A673 (cell line): ENCODE results near the gene RHOBTB1. TPM values are rescaled to one million over a fixed set of nuclear protein-coding genes. Genes with fewer than 3 reads are reported as not detected.

Experiments
- BruUV-seq: library from RNA; stranded (reverse); fragments of 400-500 nt; replicated peaks from 2 replicates; lab custom pipeline; 2021; lab: Mats Ljungman, UMichigan
- CTCF ChIA-PET: fragments of 300-600 bp; sonication (Branson Sonifier 250); formaldehyde crosslinking; loops from one replicate; lab custom pipeline; 2022; ENCODE audit warnings: antibody characterized with exemption; lab: Charles Lee
- POLR2A ChIA-PET: fragments of 300-600 bp; sonication (Branson Sonifier 250); formaldehyde crosslinking; loops from one replicate; lab custom pipeline; 2022; ENCODE audit warnings: antibody characterized with exemption; ENCODE audit not compliant: low non-redundant PET; lab: Charles Lee
- DNase-seq: peaks from one replicate; pipeline ENCODE4 v3.0.0-alpha.2; 2015; ENCODE audit warnings: low spot score
- H3K27ac ChIP-seq: fragments of 200-600 bp; sonication (generic); 2 replicates; pipeline ENCODE4 v1.5.1; 2016; ENCODE audit warnings: mixed run types, low read depth, mild to moderate bottlenecking, mixed read lengths, antibody characterized with exemption, low read length; ENCODE audit not compliant: poor library complexity, severe bottlenecking
- H3K27me3 ChIP-seq: fragments of 200-600 bp; sonication (generic); replicated peaks from 2 replicates; pipeline ENCODE4 v1.6.1; 2017; ENCODE audit warnings: mixed run types, low read depth, mild to moderate bottlenecking, mixed read lengths, antibody characterized with exemption, low read length; ENCODE audit not compliant: insufficient read depth, poor library complexity
- H3K36me3 ChIP-seq: fragments of 200-600 bp; sonication (generic); 2 replicates; pipeline ENCODE4 v1.6.1; 2016; ENCODE audit warnings: mixed run types, mild to moderate bottlenecking, mixed read lengths, antibody characterized with exemption, low read length; ENCODE audit not compliant: insufficient read depth, poor library complexity, severe bottlenecking
- H3K4me1 ChIP-seq: fragments of 200-600 bp; sonication (generic); 2 replicates; pipeline ENCODE4 v1.6.1; 2017; ENCODE audit warnings: mixed run types, mild to moderate bottlenecking, mixed read lengths, antibody characterized with exemption, low read length; ENCODE audit not compliant: insufficient read depth, poor library complexity, severe bottlenecking
- H3K4me3 ChIP-seq: fragments of 200-600 bp; sonication (generic); 2 replicates; pipeline ENCODE4 v1.5.1; 2016; ENCODE audit warnings: low read depth, mixed run types, mild to moderate bottlenecking, mixed read lengths, low read length; ENCODE audit not compliant: poor library complexity, severe bottlenecking
- H3K9me3 ChIP-seq: fragments of 200-600 bp; sonication (generic); 2 replicates; pipeline ENCODE4 v1.6.1; 2016; ENCODE audit warnings: mixed run types, low read depth, mild to moderate bottlenecking, mixed read lengths, antibody characterized with exemption, low read length; ENCODE audit not compliant: poor library complexity, severe bottlenecking
- CTCF ChIP-seq: fragments of 300-800, 200-600 bp; sonication (generic); conservative IDR thresholded peaks from 2 replicates; pipeline ENCODE4 v1.5.1; 2017; ENCODE audit warnings: low read depth, mild to moderate bottlenecking, antibody characterized with exemption, low read length, moderate library complexity, mixed read lengths
- EZH2 ChIP-seq: fragments of 200-600 bp; sonication (generic); IDR thresholded peaks from 2 replicates; pipeline ENCODE4 v1.6.1; 2017; ENCODE audit warnings: borderline replicate concordance, low read depth, mild to moderate bottlenecking, mixed read lengths, antibody characterized with exemption, low read length; ENCODE audit not compliant: poor library complexity, severe bottlenecking
- intact Hi-C: fragments of 100-400 bp; cut with micrococcal nuclease; formaldehyde crosslinking; loops from one replicate; pipeline ENCODE4 v1.10.0; 2022; ENCODE audit not compliant: unreplicated experiment
- total RNA-seq: library from RNA; stranded (reverse); gene quantifications from 2 replicates; pipeline ENCODE4 v1.2.3, GENCODE V29; 2021

Gene RHOBTB1
- total RNA-seq, 1 experiment from 2014 or later = 5.2 TPM

DNA sequence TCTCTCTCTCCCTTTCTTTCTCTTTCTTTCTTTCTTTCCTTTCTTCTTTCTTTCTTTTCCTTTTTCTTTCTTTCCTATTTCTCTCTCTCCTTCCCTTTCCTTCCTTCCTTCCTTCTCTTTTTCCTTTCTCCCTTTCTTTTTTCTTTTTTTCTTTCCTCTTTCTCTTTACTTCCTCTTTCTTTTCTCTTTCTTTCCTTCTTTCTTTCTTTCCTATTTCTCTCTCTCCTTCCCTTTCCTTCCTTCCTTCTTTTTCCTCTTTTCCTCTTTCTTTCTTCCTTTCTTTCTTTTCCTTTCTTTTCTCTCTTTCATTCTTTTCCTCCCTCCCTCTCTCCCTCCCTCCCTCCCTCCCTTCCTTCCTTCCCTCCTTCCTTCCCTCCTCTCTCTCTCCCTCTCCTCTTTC is 81.5 kb downstream of the RHOBTB1 start:
- TF ChIP-seq CTCF (no peak), EZH2 (no peak)
- Histone ChIP-seq H3K4me1 (no peaks in the 10 kb centered on the region), H3K4me3 (no peak overlapping the region), H3K27me3 (no peaks in the 10 kb centered on the region), H3K27ac (no peak overlapping the region), H3K9me3 (no peaks in the 10 kb centered on the region), H3K36me3 (no peaks in the 10 kb centered on the region)
- ChIA-PET POLR2A (no interaction called here), CTCF (no interaction called here)
- intact Hi-C loops = no loop called here
- no TSS peak for BruUV-seq
- DNase-seq = no peak

DNA sequence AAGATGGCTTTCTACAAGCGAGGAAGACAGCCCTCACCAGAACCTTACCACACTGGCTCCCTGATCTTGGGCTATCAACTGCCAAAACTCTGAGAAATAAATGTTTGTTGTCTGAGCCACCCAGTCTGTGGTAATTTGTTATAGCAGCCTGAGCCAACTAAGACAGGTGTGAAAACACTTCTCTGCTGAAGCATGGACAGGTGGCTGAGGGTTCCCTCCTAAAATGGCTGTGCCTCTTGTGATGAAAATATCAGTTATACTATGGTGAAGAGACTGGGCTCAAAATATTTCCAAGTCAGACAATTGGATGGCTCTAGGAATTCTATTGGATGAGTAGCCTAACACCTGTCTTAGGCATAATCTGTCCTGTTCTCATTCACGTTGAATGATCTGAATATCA is 87.6 kb downstream of the RHOBTB1 start:
- no peaks in the 10 kb centered on the region for H3K4me1 ChIP-seq
- no peaks in the 10 kb centered on the region for H3K36me3 ChIP-seq
- BruUV-seq = no TSS peak
- H3K4me3 ChIP-seq = no peak overlapping the region
- TF ChIP-seq CTCF (no peak), EZH2 (no peak)
- ChIA-PET CTCF (no interaction called here), POLR2A (no interaction called here)
- no peak overlapping the region for H3K27ac ChIP-seq
- intact Hi-C loops = no loop called here
- H3K9me3 ChIP-seq = no peaks in the 10 kb centered on the region
- no peaks in the 10 kb centered on the region for H3K27me3 ChIP-seq
- DNase-seq = no peak

DNA sequence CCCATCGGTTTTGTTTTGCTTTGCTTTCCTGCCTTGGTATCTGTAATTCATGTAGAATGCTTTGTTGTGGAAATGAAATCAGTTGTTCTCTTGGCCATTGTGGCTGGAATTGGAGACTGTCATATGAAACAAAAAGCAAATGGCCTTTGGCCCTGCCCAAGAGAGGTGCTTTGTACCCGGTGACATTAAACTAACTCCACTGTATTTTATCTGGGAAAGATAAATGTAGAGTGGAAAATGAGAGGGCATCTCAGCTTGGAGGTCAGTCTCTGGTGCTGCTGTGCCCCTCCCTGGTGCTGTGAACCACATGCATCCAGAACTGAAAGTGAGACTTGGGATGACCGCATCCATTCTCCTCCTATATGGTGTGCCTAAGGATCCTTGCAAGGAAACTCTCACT is 90.3 kb downstream of the RHOBTB1 start:
- BruUV-seq = no TSS peak
- intact Hi-C loops = no loop called here
- TF ChIP-seq CTCF = no peak
- TF ChIP-seq EZH2 = no peak

More for the DNA sequence above, 90.3 kb downstream of the RHOBTB1 start:
- Histone ChIP-seq H3K27me3 (no peaks in the 10 kb centered on the region), H3K9me3 (no peaks in the 10 kb centered on the region), H3K4me3 (no peak overlapping the region), H3K4me1 (no peaks in the 10 kb centered on the region), H3K27ac (no peak overlapping the region), H3K36me3 (no peaks in the 10 kb centered on the region)
- no peak for DNase-seq
- ChIA-PET POLR2A (no interaction called here), CTCF (no interaction called here)
